Cerebellar cortex (tissue), 1 donor: ENCODE data around the gene GNPNAT1.
A peak's percentile ranks its signal among the peaks of the same experiment; 100 is the strongest.

Source experiments
- DNase-seq: peaks from one replicate; pipeline ENCODE4 v3.0.0-alpha.2; 2015; ENCODE audit warnings: low spot score

GNPNAT1 gene

DNA sequence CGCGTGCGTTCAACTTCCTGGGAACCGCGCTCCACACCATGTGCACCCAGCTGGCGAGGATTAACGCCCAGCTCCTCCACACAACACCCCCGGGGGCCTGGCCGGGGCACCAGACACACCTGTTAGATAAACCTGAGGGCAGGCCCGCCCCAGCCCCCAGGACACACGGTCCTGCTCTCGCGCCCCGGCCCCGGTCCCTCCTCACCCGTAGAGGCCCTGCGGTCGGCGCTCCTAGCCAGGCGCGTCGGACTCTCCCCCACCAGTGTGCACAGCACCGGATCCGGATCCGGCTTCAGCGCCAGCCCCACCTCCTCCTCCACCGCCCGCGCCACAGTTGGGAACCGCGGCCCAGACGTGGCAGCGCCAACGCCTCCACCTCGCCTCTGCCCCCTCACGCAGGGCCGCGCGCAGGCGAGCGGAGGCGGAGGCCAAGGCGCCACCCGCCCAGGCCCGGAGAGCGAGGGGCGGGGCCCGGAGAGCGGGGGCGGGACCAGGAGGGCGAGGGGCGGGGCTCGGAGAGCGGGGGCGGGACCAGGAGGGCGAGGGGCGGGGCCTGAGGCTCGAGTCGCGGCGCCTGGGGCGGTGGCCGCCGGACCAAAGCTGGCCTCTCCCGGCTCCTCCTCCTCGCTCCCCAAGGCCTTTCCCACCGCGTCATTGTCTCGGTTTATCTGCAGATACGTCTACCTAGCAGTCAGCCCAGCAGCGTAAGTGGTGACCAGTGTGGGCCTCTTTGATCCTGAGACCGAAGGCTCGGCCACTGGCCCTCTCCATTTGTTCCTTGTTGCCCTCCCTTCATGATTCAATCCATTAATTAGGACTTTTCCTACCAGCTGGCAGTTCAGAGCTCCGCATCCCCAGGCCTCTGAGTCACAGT, at the start of gene GNPNAT1:
Gene GNPNAT1, minus strand, starts transcription at position 385 of the 874 bp plus-strand sequence. CDS start 6,957 bp downstream, outside the sequence.
- DNase-seq: peak; percentile 90

DNA sequence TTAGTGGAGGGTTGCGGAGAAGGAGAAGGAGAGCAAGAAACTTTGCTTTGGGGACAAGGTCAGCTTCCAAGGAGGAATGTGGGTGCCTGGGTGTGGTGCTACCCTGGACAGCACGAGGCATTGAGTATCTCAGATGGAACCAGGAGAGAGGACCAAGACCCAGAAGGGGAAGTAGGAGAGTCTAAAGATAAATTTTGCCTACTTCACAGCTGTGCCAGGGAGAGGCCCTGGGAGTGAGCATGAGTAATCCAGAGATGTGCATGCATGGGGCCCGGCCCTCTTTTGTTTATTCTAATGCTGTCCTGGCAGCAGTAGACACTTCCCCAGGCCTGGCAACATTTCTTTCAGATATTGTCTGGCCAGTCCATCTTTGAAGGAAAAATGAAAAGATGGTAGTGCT, 49.5 kb upstream of the GNPNAT1 start:
- DNase-seq: no peak

DNA sequence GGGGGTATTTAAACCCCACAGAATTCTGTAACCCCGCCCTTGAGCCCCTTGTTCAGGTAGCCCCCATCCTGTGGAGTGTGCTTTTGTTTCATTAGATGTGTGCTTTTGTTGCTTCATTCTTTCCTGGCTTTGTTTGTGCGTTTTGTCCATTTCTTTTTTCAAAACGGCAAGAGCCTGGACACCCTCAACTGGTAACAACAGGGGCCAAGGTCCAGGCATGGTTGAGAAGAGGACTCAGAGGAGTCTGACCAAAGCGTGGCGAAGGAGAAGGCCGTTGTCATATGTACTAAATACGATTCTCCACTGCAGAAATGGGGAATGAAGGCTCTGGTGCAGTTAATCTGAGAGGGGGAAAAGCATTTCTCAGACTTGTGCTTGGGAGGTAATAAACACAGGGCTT, 46.0 kb upstream of the GNPNAT1 start:
- no peak for DNase-seq

DNA sequence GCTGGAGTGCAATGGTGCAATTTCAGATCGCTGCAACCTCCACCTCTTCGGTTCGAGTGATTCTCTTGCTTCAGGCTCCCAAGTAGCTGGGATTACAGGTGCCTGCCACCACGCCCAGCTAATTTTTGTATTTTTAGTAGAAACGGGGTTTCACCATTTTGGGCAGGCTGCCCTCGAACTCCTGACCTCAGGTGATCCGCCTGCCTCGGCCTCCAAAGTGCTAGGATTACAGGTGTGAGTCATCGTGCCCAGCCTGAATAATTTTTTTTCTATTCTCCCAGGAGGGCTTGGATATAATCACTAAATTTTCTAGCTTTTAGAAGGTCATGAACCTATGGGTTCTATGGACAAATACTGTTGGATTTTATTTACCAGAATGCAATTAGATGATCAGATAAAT, 44.7 kb upstream of the GNPNAT1 start:
- DNase-seq: no peak

DNA sequence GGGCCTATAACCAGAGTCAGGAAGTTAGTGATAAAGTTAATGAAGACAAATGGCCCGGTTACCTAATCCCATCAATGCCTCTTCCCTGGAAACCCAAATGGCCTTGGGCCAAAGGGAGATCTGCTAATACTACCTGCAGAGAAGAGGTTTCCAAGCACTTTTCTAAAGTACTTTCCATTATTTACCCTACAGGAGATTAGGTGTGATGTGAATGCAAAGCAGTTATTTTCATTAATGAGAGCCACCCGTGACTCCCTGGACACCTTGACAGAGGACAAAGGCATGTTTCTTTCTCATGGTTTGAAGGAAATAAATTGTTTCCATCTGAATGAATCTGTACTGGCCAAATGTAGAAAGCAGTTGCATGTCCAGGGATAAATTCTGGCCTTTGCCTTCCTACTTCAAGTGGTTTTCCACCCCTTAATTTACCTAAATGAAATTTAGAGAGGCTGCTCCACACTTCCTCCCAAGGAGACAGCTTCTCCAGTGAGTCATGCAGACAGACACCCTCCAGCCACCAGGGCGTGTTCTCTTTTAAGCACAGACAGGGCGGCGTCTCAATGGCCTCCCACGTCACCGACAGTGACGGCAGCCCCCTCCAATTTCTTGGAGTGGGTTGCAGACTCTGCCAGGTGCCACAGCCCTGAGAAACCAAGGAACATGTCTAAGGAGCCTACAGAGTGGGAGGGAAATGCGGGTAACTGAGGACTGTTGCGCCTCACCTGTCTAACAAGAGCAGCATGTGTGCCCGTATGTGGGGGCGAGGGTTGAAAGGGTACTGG, 43.9 kb upstream of the GNPNAT1 start:
- DNase-seq: peak; percentile 95

DNA sequence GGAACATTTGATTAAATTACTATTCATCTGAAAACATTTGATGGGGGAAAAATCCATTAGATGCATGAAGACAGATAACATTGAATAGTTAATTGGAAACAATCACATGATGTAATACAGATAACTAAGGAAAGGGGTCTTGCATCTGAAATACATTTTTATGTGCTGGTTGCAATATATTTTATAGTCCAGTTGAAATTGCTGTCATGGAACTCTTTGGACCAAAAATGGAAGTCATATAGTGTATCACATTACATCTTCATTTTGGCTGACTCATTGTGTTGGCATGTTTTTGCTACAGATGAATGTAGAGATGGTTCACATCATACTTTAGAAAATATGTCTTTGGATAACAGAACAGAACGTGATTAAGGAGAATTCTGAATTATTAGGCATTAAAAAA, 43.0 kb upstream of the GNPNAT1 start:
- peak; percentile 72 for DNase-seq

DNA sequence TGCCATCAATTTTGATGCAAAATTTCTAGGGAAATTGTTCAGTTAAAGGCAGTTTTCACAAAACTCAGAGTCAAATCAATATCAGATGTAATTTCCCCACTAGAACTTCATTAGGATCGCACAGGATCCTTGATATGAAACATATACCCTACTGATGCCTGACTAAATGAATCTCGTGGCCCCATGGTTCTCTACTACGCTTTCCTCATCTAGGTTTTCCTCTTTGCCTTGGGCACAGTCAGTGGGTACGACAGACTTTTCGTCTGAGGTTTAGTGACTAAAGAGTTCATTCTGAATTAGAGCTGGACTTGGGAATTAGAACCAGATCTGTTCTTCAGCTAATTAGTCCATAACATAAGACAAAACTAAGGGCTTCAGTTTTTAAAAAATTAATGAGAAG, 42.5 kb upstream of the GNPNAT1 start:
- peak; percentile 71 for DNase-seq

DNA sequence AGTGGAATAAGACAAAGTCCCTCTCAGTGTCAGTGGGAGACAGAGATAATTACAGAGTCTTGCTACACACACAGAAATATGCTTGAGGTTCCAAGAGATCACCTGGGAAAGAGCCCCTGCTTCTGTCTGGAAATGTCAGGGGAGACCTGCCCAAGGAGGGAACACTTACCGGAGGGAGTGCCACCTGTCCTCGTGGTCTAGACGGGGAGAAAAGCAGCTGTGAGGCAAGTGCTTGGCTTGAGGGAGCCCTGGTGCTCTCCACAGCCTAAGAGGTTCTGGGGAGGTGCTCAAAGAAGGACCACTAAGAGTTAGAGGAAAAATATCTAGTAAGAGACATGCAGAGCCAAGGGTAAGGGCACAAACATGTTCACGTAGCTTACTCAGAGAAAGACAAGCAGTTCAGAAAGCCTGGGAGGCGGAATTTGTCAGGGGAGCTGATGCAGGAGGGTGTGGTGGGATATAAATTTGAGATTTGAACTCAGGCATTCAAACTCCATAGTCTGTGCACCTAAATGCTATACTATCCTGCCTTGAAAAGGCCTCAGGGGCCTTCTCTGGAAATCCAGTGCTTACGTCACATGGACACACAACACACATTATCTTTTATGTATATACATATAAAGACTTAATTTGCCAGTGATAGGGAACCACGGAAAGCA, 38.2 kb upstream of the GNPNAT1 start:
- no peak for DNase-seq

DNA sequence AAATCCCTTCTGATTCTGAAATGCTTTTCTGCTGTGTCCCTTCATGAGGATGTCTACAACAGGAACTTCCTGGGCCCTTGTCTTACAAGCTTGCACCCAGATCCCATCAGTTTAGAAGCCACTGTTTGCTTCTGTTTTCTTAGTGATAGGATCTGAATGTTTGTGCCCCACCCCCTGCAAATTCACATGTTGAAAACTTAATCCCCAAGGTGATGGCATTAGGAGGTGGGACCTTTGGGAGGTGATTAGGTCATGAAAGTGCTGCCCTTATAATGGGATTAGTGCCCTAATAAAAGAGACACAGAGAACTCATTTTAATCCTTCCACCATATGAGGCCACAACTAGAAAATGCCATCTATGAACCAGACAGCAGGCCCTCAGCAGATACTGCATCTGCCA, 36.0 kb upstream of the GNPNAT1 start:
- peak; percentile 93 for DNase-seq

DNA sequence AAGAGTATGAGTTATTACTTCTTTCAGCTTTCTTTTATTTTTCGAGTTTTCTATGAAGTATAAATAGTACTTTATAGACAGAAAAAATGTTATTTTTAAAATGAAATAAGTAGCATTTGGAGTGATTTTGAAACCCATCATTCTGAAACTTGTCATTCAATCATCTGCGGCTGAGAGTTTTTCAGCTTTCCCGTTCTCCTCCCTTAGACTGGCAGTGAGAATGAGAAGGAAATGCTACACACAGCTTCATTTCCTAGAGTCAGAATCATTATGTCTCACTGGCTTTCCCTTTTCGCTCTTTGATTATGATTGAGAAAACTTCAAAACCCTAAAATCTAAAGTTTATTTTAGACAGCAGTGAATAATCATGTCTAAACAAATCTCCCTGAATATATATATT, 33.7 kb upstream of the GNPNAT1 start:
- DNase-seq: peak; percentile 20

DNA sequence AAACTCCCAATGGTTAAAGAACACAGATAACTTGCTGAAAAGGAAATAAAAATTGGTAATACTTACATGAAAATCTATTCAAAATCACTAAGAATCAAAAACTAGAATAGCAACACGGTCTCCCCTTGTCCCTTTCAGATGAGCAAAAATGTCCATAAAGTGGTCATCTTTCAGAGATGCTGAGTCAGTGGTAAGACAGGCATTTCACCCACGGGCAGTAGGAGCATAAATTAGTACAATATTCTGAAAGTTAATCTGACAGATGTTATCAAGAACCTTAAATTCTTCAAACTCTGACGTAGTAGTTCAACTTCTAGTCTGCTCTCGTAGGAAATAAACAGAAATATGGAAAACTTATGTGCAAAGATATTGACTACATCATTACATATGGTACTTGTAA, 33.1 kb upstream of the GNPNAT1 start:
- DNase-seq: peak; percentile 11

DNA sequence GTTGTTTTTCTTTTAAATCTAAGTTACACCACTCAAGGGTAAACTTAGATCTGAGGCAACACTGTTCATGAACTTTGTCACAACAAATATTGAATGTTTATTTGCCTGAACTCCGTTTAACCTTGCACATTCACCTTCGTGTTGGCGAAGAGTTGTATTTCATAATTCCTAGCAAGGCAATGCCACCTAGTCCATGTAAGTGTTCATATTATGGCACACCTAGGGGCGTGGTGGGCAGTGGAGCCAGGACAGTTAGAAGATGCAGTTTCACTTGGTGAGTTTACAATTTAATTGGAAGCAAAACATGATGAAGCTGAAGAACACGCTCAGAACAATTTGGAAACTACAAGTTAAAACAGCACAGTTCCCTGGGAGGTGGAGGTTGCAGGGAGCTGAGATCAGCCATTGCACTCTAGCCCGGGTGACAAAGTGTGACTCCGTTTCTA, 30.4 kb upstream of the GNPNAT1 start:
- DNase-seq: no peak

DNA sequence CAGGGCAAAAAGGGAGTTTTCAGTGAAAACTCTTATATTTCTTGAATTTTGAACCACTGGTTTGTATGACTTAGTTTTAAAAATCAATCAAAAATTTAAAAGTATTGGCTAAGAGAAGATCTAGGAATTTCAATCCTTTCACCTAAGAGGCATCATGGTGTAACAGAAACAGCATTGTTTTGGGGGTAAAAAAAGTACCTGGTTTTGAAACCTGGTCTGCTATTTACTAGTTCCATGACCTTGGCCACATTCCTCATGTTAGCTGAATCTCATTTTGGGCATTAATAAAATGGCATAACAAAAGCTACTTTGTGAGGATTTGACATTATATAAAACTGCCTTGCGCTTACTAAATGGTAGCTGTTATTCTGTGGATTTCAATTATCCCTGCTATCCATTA, 16.7 kb upstream of the GNPNAT1 start:
- DNase-seq: no peak

DNA sequence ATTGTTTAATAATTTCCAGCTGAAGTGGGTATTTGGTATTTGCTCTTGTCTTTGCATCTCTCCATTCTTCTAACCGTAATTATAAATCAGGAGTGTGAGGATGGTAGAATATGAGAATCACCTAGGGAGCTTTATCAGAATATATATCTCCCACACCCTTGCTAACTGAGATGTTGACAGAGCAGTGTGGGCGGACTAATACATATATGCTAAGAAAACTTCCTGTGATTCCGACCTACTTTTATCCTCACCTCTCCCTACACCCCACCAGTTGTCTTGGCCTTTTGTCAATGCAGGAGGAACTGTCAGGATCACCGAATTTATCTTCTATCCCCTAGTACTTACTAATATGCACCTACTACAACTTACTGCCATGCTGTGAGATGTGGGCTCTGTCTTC, 14.7 kb upstream of the GNPNAT1 start:
- DNase-seq: no peak

DNA sequence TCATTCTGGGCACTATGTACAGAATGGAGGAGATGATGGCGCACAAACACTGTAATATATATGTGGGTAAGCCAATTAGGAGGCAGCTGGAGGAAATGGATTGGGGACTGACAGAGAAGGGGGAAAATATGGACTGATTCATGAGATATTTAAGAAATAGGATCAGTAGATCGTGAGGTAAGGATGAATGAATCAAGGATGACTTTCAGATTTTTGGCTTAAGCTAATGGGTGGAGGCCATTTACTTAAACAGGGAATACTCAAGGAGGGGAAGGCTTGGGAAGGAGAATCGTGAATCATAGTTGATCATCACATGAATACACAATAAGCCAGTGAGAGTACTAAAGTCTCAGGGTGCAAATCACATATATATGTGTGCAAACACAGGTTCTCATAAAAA, 11.2 kb upstream of the GNPNAT1 start:
- no peak for DNase-seq

DNA sequence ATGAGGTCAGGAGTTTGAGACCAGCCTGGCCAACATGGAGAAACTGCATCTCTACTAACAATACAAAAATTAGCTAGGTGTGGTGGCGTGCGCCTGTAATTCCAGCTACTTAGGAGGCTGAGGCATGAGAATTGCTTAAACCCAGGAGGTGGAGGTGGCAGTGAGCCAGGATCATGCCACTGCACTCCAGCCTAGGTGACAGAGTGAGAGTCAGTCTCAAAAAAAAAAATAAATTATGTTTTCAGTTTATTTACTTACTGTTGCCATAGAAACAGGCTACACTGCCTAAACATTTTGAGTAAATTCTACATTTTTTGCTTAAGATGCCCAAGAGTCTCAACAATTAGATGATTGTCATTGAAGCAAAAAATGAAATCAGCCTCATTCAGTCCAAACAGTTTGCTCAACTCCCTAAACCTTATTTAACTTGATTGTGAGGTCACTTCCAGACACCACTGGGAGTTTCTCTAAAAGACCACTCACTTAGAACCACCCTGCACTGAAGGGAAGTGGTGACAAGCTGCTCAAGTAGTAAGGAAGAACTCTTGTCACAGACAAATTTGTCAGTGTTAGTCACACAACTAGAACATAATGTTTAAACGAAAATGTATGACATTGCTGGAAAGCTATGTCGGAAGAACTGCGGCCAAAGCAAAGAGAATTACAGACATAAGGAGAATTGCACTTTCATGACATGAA, 9.8 kb upstream of the GNPNAT1 start:
- no peak for DNase-seq

DNA sequence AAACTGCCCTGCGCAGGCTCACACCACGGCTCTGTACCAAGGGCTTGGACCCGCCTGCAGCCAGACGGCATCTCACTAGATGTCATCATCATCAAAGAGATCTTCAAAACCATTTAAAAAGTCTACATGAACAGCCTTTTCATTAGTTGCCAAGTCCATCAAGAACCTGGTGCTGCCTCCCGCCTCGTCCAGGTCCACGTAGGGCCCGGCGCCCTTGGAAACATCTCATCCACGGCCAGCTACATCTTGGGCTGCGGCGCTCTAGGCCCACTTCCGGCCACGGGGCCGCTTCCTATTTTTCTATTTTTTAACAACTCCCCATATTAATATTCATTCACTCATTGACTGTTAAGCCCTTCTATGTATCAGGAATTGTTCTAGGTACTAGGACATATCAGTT, 7.4 kb upstream of the GNPNAT1 start:
- no peak for DNase-seq

DNA sequence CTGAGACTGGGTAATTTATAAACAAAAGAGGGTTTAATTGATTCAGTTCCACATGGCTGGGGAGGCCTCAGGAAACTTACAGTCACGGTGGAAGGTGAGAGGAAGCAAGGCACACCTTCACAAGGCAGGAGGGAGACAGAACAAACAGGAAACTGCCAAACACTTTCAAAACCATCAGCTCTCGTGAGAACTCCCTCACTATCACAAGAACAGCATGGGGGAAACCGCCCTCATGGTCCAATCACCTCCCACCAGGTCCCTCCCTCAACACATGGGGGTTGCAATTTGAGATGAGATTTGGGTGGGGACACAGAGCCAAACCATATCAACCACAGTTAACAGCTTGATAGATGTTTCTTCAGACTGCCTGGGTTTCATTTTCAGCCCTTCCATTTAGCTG, 6.2 kb upstream of the GNPNAT1 start:
- no peak for DNase-seq

DNA sequence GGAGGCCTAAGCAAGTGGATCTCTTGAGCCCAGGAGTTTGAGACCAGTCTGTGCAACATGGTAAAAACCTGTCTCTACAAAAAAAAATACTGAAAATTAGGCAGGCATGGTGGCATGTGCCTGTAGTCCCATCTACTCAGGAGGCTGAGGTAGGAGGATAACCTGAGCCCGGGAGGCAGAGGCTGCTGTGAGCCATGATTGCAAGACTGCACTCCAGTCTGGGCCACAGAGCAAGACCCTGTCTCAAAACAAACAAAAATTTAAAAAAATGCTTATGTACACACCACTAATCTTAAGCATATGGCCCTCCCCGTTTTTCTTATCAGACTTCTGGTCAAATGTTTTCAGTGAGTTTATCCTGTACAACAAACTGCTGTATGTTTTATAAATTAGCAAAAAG, 1.7 kb upstream of the GNPNAT1 start:
- DNase-seq: no peak

DNA sequence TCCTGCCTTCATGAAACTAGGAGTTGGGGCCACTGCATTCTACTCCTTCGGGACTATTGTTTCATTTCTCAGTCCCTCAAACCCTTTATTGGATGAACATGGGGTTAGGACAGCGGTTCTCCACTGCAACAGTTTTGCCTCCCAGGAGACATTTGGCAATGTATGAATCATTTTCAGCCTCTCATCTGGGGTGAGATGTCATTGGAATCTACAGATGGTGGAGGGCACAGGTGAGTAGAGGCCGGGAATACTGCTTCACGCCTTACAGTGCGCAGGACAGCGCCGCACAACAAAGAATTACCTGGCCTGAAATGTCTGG, 649 bp upstream of the GNPNAT1 start:
- no peak for DNase-seq

DNA sequence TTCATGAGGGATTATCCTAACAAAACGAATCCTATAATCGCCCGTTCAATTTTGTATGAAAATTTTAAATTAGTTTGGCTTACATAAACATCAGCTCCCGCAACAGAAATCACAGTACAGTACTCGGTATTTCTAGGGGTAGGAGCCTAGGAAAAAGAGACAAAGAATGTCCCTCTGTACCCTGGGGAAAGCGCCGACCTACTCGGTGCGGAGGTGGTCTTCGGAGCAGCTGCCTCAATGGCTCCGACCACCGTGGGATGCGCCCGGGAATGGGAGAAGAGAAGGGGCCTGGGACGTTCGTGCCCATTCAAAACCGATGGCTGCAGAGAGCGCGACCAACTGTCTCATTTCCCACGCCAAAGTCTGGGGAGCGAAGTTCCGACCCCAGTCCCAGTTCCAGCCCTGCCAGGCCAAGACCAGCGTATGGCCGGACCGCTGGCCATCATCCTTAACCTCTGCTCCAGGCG, 618 bp downstream of the GNPNAT1 start:
- DNase-seq: peak; percentile 48
